GM21515 (cell line): ENCODE data around the gene ENOX1.
"Not testable (repeated sequence)": the region's sequence is repeated elsewhere in the genome, so short reads cannot be mapped to it uniquely, and the experiment has no call there.

Experiments used
- ATAC-seq: cut with Tn5 transposase; IDR thresholded peaks from one replicate; pipeline ENCODE4 v1.9.1; 2021; ENCODE audit not compliant: unreplicated experiment

The ENOX1 gene

DNA sequence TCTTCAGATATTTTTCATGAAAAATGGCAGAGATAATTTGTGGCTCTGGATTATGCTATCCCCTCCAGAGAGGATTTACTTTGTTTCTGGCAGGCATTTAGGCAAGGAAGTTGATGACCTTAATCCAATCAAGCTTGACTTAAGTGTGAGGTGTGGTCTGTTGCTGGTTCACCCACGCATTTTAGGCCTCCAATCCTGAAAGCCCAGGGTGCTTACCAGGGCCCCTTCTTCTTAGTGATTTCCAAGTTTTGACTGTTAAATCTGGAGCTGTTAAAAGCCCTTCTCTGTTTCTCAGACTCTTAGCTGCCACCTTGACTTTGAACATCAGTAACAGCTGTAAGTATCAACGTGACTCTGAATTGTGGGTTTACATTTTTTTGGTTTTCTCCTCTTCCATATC lies 601.5 kb downstream of the ENOX1 start:
- no peak for ATAC-seq

DNA sequence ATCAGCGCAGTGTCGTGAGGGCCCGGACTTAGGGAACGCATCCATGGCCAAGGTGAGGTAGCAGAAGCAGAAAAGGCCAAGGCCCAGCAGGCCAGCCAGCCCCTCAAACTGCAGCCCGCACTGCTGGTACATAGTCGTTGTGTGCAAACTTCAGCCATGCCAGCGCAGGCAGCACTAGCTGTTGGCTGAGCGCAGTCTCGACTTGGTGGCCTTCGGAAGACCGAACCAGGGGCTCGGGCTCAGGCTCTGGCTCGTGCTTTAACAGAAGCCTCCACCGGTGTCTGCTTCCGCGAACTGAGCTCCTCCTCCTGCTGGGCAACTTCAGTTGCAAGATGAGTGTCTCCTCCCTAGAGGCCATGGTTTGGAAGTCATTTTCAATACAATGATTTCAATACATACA lies 605.9 kb downstream of the ENOX1 start:
- ATAC-seq, result no peak

DNA sequence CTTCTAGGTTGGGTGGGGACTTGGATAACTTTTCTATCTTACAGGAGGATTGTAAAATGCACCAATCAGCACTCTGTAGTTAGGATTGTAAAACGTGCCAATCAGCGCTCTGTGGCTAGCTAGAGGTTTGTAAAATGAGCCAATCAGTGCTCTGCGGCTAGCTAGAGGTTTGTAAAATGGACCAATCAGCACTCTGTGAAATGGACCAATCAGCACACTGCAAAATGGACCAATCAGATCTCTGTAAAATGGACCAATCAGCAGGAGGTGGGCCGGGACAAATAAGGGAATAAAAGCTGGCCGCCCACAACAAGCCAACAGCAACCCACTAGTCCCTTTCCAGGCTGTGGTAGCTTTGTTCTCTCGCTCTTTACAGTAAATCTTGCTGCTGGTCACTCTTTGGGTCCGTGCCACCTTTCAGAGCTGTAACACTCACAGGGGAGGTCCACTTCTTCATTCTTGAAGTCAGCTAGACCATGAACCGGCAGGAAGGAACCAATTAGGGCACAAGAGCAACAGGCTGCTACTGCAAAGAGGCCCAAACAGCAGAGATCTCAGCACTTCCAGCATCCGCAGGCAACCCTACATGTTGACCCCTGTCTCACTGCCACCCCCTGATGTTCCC lies 606.6 kb downstream of the ENOX1 start:
- no peak for ATAC-seq

DNA sequence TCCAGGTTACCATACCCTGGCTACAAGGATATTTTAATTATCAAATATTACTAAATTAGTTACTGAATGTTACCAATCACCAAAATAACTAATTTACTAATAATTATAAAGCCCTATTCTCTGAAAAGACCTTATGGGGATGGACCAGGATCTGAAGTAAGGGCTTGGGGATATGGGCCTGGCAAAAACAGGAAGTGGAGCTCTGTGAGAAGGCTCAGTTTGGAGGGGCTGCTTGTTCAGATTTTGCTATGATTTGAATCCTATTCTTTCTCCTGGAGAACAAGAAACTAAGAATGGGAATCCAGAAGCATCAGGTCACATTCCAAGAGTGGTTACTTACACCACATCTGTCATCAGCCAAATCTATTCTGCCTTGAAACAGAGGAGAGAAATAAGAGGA lies 615.3 kb downstream of the ENOX1 start:
- ATAC-seq, result no peak

DNA sequence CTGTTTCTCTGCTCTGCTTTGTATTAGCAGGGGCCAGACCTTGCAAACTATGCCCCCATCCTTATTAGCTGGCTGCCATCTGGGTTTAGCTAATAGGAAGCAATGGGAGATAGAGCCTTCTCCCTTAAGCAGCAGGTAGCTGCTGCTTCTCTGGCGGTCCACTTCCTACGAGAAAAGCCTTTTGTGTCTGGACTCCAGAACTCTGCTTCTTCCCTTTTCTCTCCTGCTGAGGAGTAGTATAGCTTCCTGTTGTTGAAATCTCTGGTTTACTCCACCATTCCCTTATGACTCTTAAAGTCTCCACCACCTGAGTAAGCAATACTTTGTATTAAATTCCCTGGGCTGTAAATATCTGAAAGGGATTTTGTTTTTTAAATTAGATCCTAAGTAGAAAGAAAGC lies 616.3 kb downstream of the ENOX1 start:
- no peak for ATAC-seq

DNA sequence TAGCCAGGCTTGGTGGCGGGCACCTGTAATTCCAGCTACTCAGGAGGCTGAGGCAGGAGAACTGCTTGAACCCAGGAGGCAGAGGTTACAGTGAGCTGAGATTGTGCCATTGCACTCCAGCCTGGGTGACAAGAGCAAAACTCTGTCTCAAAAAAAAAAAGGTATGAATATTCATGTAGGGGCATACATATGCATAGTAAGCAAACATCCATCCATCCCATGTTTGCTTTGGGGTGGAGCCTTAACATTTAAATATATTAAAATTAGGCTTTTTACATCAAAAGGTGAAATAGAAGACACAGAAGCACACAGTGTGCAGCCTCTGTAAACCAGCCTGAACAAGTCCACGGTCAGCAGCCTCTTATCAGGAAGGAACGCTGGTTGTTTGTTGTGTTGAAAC lies 618.3 kb downstream of the ENOX1 start:
- not testable (repeated sequence) for ATAC-seq

DNA sequence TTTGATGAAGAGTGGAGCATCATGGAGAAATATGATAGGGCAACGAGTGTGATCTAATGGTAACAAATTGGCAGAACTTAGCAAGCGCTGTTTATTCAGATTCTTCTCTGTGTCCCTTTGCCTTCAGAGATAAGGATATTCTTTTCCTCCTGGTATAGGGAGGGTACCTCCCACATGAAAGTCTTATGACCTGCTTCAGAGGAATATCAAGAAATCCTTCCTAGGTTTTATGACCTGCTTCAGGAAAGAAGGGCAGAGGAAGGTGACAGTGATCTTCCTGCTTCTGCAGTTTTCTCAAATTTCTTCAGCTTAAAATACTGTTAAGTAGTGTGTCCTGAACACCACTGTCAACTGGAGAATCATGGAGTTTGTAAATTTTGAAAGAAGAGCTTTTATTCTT lies 619.0 kb downstream of the ENOX1 start:
- ATAC-seq, result no peak

DNA sequence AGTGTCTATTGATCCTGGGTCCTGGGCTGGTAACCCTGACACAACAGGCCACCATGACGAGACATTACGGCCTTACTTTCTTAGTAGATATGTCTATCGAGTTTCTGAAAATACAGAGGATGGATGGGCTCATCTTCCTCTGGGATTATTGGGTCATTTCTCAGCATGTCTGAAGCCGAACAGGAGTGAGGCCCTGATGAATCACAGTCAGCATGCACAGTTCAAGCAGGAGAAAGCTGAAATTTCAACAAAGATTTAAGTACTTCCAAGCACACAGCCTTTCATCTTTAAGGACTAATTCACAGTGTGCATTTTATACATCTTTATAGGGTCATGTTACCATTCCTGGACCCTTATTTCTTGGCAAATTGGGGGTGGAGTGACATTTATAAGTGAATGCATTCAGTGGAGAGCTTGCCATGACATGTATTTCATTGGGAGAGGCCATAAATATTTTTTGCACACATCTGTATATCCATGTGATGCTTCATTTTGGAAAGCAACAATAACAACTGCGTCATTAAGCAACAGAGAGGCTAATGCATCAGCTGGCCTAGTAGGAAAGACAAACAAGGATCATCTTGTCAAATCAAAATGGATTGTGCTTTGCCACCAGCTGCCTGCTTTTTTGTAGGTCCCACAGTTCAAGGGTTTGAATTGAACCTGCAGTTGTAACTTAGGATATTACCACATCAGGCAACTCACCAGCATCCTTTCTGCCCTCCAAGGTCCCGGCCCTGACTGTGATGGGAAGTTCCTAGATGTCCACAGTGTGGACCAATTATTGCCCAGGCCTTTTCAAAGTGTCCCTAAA lies 619.9 kb downstream of the ENOX1 start:
- ATAC-seq, result no peak
